Muscle of leg (tissue), 11 donors: ENCODE results near the gene BCDIN3D. TPM values are rescaled to one million over a fixed set of nuclear protein-coding genes. Genes with fewer than 3 reads are reported as not detected.
A peak's percentile ranks its signal among the peaks of the same experiment; 100 is the strongest.

Source experiments
- DNase-seq: peaks from one replicate; pipeline ENCODE4 v3.0.0; 2013
- H3K27ac ChIP-seq: one replicate; pipeline ENCODE4 v1.5.1; 2013; ENCODE audit warnings: mild to moderate bottlenecking, low read length, control low read depth
- H3K27me3 ChIP-seq: one replicate; pipeline ENCODE4 v1.6.1; 2013; ENCODE audit warnings: low read length; ENCODE audit not compliant: control insufficient read depth, insufficient read depth
- H3K36me3 ChIP-seq: one replicate; pipeline ENCODE4 v1.6.1; 2013; ENCODE audit warnings: low read length; ENCODE audit not compliant: control insufficient read depth, insufficient read depth
- H3K4me1 ChIP-seq: one replicate; pipeline ENCODE4 v1.6.1; 2013; ENCODE audit warnings: low read length; ENCODE audit not compliant: control insufficient read depth, insufficient read depth
- H3K4me3 ChIP-seq: one replicate; pipeline ENCODE4 v1.5.1; 2013; ENCODE audit warnings: low read length, control low read depth
- H3K9me3 ChIP-seq: replicated peaks from 2 replicates; pipeline ENCODE4 v1.6.1; 2013; ENCODE audit warnings: low read depth, low read length; ENCODE audit not compliant: control insufficient read depth
- WGBS: methylation state at CpG from one replicate; pipeline ENCODE4 v1.1.5; 2013; ENCODE audit warnings: missing lambda C conversion rate; ENCODE audit not compliant: insufficient coverage; 5-methylcytosine and 5-hydroxymethylcytosine counted together
- polyA plus RNA-seq, 8 donors: library from polyadenylated mRNA; unstranded; fragments of 120-200 nt; gene quantifications; one replicate each; pipeline versions ENCODE4 v1.2.1 to v1.2.3, GENCODE V29; 2013; ENCODE audit warnings: inconsistent platforms in 1 of 8, low replicate concordance in 1 of 8; ENCODE audit not compliant: insufficient read length in 8 of 8, insufficient read depth in 1 of 8
- total RNA-seq: library from RNA; stranded (reverse); fragments of 120-200 nt; gene quantifications from one replicate; pipeline ENCODE4 v1.2.4, GENCODE V29; 2013

BCDIN3D gene
- total and polyA plus RNA-seq, 9 donors = 4.0 to 6.4 (median 5.4) TPM

- Histone ChIP-seq H3K9me3 (no peaks in the 10 kb centered on the region), H3K27me3 (no peaks in the 10 kb centered on the region), H3K36me3 (no peaks in the 10 kb centered on the region), H3K4me3 (no peak overlapping the region), H3K27ac (no peak overlapping the region), H3K4me1 (peaks cover 68% of the 10 kb centered on the region)
- DNase-seq = no peak
- 96% methylated on average over 7 of the region's 11 CpGs for WGBS
Measured at GRCh38 chr12:49870501-49871262, 27.8 kb upstream of the BCDIN3D start.

- Histone ChIP-seq H3K9me3 (no peaks in the 10 kb centered on the region), H3K4me1 (peaks cover 71% of the 10 kb centered on the region), H3K36me3 (no peaks in the 10 kb centered on the region), H3K4me3 (no peak overlapping the region), H3K27me3 (peaks cover 2% of the 10 kb centered on the region), H3K27ac (peak overlapping the region; percentile 77)
- 88% methylated on average over 12 of the region's 14 CpGs for WGBS
- DNase-seq = no peak
Measured at GRCh38 chr12:49869816-49870500, 27.1 kb upstream of the BCDIN3D start.

GRCh38 chr12:49868952-49869815 lies 26.3 kb upstream of the BCDIN3D start:
- H3K36me3 ChIP-seq = no peaks in the 10 kb centered on the region
- no peak overlapping the region for H3K4me3 ChIP-seq
- peak; percentile 96 for DNase-seq
- H3K9me3 ChIP-seq = no peaks in the 10 kb centered on the region
- peak overlapping the region; percentile 77 for H3K27ac ChIP-seq
- peaks cover 2% of the 10 kb centered on the region for H3K27me3 ChIP-seq
- H3K4me1 ChIP-seq = peaks cover 75% of the 10 kb centered on the region
- 10% methylated on average over 6 of the region's 16 CpGs for WGBS

- no peaks in the 10 kb centered on the region for H3K9me3 ChIP-seq
- WGBS = 49% methylated on average over 14 of the region's 16 CpGs
- no peak overlapping the region for H3K4me3 ChIP-seq
- peaks cover 74% of the 10 kb centered on the region for H3K4me1 ChIP-seq
- DNase-seq = no peak
- H3K27ac ChIP-seq = peak overlapping the region; percentile 77
- peaks cover 2% of the 10 kb centered on the region for H3K27me3 ChIP-seq
- H3K36me3 ChIP-seq = no peaks in the 10 kb centered on the region
Measured at GRCh38 chr12:49868449-49868848, 25.5 kb upstream of the BCDIN3D start.

GRCh38 chr12:49867570-49868341 lies 24.9 kb upstream of the BCDIN3D start:
- H3K27ac ChIP-seq = peak overlapping the region; percentile 77
- H3K9me3 ChIP-seq = no peaks in the 10 kb centered on the region
- H3K4me3 ChIP-seq = no peak overlapping the region
- DNase-seq = peak; percentile 62
- no peaks in the 10 kb centered on the region for H3K36me3 ChIP-seq
- H3K4me1 ChIP-seq = peaks cover 67% of the 10 kb centered on the region
- 21% methylated on average over 3 of the region's 11 CpGs for WGBS
- peaks cover 2% of the 10 kb centered on the region for H3K27me3 ChIP-seq

GRCh38 chr12:49866859-49867569 lies 24.1 kb upstream of the BCDIN3D start:
- WGBS = 34% methylated on average over 8 of the region's 19 CpGs
- Histone ChIP-seq H3K27ac (no peak overlapping the region), H3K27me3 (peaks cover 2% of the 10 kb centered on the region), H3K9me3 (no peaks in the 10 kb centered on the region), H3K36me3 (no peaks in the 10 kb centered on the region), H3K4me1 (peaks cover 60% of the 10 kb centered on the region), H3K4me3 (no peak overlapping the region)
- peak; percentile 82 for DNase-seq

- Histone ChIP-seq H3K4me3 (no peak overlapping the region), H3K27ac (no peak overlapping the region), H3K36me3 (no peaks in the 10 kb centered on the region), H3K9me3 (no peaks in the 10 kb centered on the region), H3K4me1 (peaks cover 51% of the 10 kb centered on the region), H3K27me3 (peaks cover 2% of the 10 kb centered on the region)
- no peak for DNase-seq
- WGBS = 60% methylated on average over 3 of the region's 8 CpGs
Measured at GRCh38 chr12:49865782-49866135, 22.9 kb upstream of the BCDIN3D start.

GRCh38 chr12:49865109-49865781 lies 22.3 kb upstream of the BCDIN3D start:
- WGBS = 82% methylated on average over 11 of the region's 13 CpGs
- no peak overlapping the region for H3K4me3 ChIP-seq
- H3K27me3 ChIP-seq = peaks cover 2% of the 10 kb centered on the region
- no peaks in the 10 kb centered on the region for H3K36me3 ChIP-seq
- DNase-seq = no peak
- no peak overlapping the region for H3K27ac ChIP-seq
- peaks cover 48% of the 10 kb centered on the region for H3K4me1 ChIP-seq
- H3K9me3 ChIP-seq = no peaks in the 10 kb centered on the region

- Histone ChIP-seq H3K4me1 (peaks cover 44% of the 10 kb centered on the region), H3K4me3 (no peak overlapping the region), H3K27ac (no peak overlapping the region), H3K9me3 (no peaks in the 10 kb centered on the region), H3K27me3 (peaks cover 2% of the 10 kb centered on the region), H3K36me3 (no peaks in the 10 kb centered on the region)
- DNase-seq = no peak
- 44% methylated on average over 2 of the region's 2 CpGs for WGBS
Measured at GRCh38 chr12:49864798-49865090, 21.8 kb upstream of the BCDIN3D start.
